Osteocyte (in vitro differentiated cells): ENCODE measurements around the gene NFIB. TPM values are rescaled to one million over a fixed set of nuclear protein-coding genes. Genes with fewer than 3 reads are reported as not detected.

Source experiments
- DNase-seq: peaks from one replicate; pipeline ENCODE4 v3.0.0; 2021; ENCODE audit warnings: mixed read lengths; ENCODE audit not compliant: unreplicated experiment; ENCODE audit errors: extremely low spot score
- H3K27ac Mint-ChIP-seq: one replicate; pipeline ENCODE4 v1.8.0; 2021; ENCODE audit warnings: mild to moderate bottlenecking, mixed read lengths; ENCODE audit not compliant: unreplicated experiment
- H3K27me3 Mint-ChIP-seq: one replicate; pipeline ENCODE4 v1.8.0; 2021; ENCODE audit warnings: mixed read lengths; ENCODE audit not compliant: unreplicated experiment
- H3K36me3 Mint-ChIP-seq: one replicate; pipeline ENCODE4 v1.8.0; 2021; ENCODE audit warnings: mixed read lengths; ENCODE audit not compliant: unreplicated experiment
- H3K4me1 Mint-ChIP-seq: one replicate; pipeline ENCODE4 v1.8.0; 2021; ENCODE audit warnings: mixed read lengths; ENCODE audit not compliant: unreplicated experiment
- H3K4me3 Mint-ChIP-seq: one replicate; pipeline ENCODE4 v1.8.0; 2021; ENCODE audit warnings: mild to moderate bottlenecking, moderate library complexity, mixed read lengths; ENCODE audit not compliant: unreplicated experiment
- H3K9me3 Mint-ChIP-seq: one replicate; pipeline ENCODE4 v1.8.0; 2021; ENCODE audit warnings: mixed read lengths; ENCODE audit not compliant: unreplicated experiment
- CTCF ChIP-seq: fragments of 200-600 bp; sonication (generic); IDR thresholded peaks from 2 replicates; pipeline ENCODE4 v1.5.0; 2021; ENCODE audit warnings: antibody characterized with exemption, mild to moderate bottlenecking, moderate library complexity
- total RNA-seq: library from RNA; stranded (reverse); gene quantifications from 2 replicates; pipeline ENCODE4 v1.2.1, GENCODE V29; 2021

The NFIB gene
- total RNA-seq, 1 donor from 2014 or later = 36.1 TPM

GRCh38 chr9:14215614-14216013 lies 98.3 kb downstream of the NFIB start:
- no peaks in the 10 kb centered on the region for H3K36me3 Mint-ChIP-seq
- H3K4me3 Mint-ChIP-seq = no peak overlapping the region
- H3K27me3 Mint-ChIP-seq = no peaks in the 10 kb centered on the region
- no peaks in the 10 kb centered on the region for H3K9me3 Mint-ChIP-seq
- no peak for DNase-seq
- no peak overlapping the region for H3K27ac Mint-ChIP-seq
- no peak for TF ChIP-seq CTCF
- H3K4me1 Mint-ChIP-seq = peaks cover 52% of the 10 kb centered on the region

GRCh38 chr9:14214693-14215092 lies 99.2 kb downstream of the NFIB start:
- no peak for DNase-seq
- H3K9me3 Mint-ChIP-seq = no peaks in the 10 kb centered on the region
- no peak overlapping the region for H3K27ac Mint-ChIP-seq
- no peak overlapping the region for H3K4me3 Mint-ChIP-seq
- H3K4me1 Mint-ChIP-seq = peaks cover 49% of the 10 kb centered on the region
- no peaks in the 10 kb centered on the region for H3K36me3 Mint-ChIP-seq
- no peaks in the 10 kb centered on the region for H3K27me3 Mint-ChIP-seq
- no peak for TF ChIP-seq CTCF

- H3K4me3 Mint-ChIP-seq = no peak overlapping the region
- TF ChIP-seq CTCF = no peak
- no peaks in the 10 kb centered on the region for H3K36me3 Mint-ChIP-seq
- no peaks in the 10 kb centered on the region for H3K9me3 Mint-ChIP-seq
- no peak overlapping the region for H3K27ac Mint-ChIP-seq
- DNase-seq = no peak
- H3K27me3 Mint-ChIP-seq = no peaks in the 10 kb centered on the region
- H3K4me1 Mint-ChIP-seq = peaks cover 51% of the 10 kb centered on the region
These were observed 99.8 kb downstream of the NFIB start for GRCh38 chr9:14214065-14214684.

GRCh38 chr9:14213504-14213903 lies 100.4 kb downstream of the NFIB start:
- Mint-ChIP-seq H3K4me1 (peaks cover 48% of the 10 kb centered on the region), H3K27ac (no peak overlapping the region), H3K27me3 (no peaks in the 10 kb centered on the region), H3K9me3 (no peaks in the 10 kb centered on the region), H3K36me3 (no peaks in the 10 kb centered on the region), H3K4me3 (no peak overlapping the region)
- no peak for DNase-seq
- no peak for TF ChIP-seq CTCF

- no peak for DNase-seq
- no peaks in the 10 kb centered on the region for H3K27me3 Mint-ChIP-seq
- H3K27ac Mint-ChIP-seq = no peak overlapping the region
- no peaks in the 10 kb centered on the region for H3K36me3 Mint-ChIP-seq
- TF ChIP-seq CTCF = no peak
- no peaks in the 10 kb centered on the region for H3K9me3 Mint-ChIP-seq
- H3K4me3 Mint-ChIP-seq = no peak overlapping the region
- peaks cover 42% of the 10 kb centered on the region for H3K4me1 Mint-ChIP-seq
These were observed 101.1 kb downstream of the NFIB start for GRCh38 chr9:14212697-14213420.
